ENCODE measurements around the gene XYLT1.

XYLT1 gene

DNA sequence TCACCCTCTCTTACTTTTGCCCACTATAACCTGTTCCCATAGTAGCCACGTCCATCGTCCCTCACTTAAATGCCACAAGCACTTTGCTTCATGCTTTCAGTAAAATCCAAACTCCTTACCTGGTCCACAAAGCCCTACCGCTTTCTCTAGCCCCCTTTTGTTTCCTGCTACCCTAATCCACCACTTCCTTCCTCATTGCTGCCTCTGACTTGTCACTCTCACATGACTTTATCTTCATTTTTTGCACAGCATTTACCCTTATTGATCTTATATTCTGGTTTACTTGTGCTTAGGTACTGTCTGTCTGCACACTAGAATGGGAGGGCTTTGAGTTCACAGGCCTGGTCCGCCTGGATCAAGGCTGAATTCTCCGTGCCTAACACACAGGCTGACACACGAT lies 340.0 kb downstream of the XYLT1 start:
- DNase-seq: no peak

DNA sequence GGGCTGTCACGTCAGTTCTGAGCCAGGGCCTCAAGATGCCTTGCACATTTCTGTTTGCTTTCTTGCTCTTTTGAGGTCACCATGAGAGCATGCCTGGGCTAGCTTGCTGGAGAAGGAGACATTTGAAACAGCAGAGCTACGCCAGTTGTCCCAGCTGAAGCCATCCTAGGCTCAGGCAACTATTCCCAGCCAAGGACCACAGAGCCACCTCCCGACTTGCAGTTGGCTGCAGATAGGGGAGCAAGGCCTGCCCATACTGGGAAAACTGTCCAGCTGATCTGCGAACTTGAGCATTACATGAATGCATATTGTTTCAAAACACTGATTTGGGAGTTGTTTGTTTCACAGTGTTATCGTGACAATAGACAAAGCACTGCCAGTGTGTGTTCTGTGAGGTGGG lies 340.8 kb downstream of the XYLT1 start:
- DNase-seq: no peak

DNA sequence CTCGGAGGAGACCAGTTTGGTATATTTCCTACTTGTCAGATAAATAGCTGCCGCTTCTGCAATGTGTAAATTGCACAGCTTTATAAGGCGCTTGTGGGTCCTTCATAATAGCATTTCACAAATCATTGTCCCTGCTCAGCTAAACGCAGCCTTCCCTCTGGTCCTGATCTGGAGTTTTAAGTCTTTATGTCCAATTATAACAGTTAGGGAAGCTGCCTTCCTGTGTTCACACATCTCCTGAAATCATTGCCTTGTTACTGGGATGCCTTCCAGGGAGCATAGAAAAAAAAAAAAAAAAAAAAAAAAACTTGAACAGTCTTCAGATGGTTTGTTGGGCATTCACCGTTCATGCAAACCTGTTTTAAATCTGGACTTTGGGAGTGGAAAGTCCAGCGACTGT lies 342.0 kb downstream of the XYLT1 start:
- DNase-seq: no peak

DNA sequence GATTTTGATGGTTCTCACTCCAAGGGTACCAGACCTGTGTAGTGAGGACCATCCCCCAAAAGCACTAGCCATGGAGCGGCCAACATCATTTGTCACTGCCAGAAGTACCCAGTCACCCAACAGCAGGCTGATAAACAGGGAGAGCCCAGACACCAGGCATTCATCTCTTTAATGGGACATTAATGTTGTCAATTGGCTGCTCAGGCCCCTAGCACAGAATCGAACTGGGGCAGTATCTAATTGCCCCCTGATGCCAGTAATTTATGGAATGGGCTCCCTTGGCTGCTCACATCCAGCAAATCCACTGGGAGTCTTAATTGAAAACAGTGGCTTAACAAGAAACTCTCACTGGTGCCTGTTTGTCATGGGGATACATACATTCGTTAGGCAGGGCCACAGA lies 344.6 kb downstream of the XYLT1 start:
- DNase-seq: no peak

DNA sequence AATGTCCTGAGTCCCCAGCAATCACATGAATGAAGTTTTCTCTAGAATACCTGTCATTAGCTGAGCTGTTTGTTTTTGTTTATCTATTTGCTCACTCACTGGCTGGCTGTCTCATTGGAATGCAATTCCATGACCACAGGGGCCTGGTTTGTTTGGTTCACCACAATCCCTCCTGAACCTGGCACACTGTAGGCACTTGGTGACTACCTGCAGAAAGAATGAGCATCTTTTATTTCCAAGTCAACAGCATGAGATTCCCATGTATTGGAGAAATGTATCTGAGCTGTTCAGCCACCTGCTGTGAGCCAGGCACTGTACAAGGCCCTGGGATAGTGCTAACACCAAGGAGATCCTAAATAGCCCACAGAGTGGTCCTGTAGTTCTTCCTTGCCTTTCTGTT lies 345.1 kb downstream of the XYLT1 start:
- DNase-seq: no peak

DNA sequence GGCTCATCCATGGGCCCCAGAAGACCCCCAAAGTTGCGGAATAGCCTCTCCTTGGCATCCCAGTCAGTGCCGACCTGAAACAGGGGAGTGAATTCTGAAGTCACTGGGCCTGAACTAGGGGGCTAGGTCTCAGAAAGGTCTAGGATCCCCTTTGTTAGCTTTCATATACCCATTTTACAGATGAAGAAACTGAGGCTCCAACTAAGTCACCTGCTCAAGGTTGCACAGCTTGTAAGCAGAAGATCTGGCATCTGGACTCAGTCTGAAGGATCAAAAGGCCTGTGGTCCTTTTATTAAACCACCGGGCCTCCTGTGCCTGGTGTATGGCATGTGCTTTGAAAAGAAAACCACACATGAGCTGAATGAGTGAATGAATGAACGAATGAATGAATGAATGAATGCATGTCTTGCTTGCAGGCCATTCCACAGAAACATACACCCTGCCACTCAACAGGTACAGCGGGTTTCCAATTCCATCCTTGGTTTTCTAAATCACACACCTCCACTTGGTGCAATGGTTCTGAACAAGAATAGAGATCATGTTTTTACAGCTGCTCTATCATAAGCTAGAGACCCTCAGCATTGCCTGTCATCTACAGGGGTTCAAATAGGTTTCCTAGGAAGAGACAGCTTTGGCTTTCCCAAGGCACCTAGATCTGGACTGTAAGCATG lies 352.7 kb downstream of the XYLT1 start:
- no peak for DNase-seq

DNA sequence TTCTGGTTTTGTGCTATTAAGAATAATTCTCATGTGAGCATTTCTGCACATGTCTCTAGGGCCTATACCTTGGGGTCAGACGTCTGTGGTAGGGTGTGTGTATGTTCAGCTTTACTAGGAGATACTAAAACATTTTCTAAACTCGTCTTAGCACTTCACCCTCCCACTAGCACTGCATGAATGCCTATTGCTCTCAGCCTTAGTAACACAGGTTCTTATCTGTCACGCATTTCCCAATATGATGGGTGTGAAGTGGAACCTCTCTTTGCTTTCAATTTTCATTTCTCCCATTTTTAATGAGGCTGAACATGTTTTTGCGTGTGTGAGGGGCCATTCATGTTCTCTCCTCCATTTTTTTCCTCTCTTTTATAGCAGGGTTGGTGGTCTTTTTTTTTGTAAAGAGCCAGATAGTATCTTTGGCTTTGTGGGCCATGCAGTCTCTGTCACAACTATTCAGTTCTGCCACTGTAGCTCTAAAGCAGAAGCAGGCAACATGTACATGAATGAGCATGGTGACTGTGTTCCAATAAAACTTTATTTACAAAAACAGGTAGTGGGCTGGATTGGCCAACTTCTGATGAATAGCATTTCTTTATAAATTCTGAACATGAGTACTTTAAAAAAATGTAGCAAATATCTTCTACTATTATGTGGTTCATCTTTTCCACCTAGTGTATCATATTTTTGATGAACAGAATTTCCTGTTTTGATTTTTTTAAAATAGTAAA lies 354.0 kb downstream of the XYLT1 start:
- DNase-seq: no peak

DNA sequence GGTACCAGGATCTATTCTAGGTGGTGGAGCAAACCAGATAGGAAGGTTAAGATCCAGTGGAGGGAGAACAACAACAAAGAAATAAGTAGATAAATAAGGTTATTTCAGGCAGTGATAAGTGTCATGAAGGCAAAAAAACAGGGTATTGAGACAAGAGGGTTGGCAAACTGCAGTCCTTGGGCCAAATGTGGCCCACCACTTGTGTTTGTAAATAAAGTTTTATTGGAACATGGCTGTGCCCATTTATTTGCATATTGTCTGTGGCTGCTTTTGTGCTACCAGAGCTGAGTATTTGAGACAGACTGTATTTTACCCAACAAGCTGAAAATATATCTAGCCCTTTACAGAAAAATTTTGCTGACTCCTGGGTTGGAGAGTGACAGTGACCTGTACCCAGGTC lies 361.3 kb downstream of the XYLT1 start:
- no peak for DNase-seq

DNA sequence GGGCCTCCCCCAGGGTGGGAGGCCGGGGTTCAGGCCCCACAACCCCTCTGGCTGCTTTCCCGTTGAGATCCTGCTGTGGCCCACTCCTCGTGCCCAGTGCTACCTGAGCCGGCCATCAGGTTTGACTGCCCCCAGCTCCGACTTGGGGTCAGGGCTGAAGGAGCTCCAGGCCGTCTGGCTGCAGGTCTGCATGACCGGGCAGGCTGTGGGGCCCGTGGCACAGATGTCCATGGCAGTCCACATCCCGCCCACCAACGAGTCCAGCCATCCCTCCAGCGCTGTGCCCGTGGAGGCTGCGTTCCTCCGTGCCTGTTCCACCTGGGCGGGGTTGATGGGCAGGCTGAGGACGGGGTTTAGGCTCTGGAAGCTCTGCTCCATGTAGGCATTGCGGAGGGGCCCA lies 362.2 kb downstream of the XYLT1 start:
- DNase-seq: no peak

DNA sequence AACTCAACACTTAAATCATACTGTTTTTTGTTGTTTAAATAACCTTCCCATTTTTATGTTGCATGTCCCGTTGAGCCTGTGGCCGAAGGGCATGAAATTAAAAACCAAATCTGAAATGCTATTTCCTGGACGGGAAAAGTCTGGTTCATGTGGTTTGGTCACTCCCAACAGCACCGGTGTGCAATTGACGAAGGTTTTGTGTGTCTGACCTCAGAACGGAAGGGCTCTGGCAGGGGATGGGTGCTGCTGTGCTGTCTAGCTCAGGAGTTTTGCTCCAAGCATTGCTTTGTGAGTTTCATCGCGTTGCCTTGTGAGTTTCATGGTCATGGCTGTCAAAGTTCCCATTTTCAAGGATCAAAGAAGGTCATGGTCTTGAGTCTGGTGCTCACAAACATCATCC lies 363.3 kb downstream of the XYLT1 start:
- DNase-seq: no peak

DNA sequence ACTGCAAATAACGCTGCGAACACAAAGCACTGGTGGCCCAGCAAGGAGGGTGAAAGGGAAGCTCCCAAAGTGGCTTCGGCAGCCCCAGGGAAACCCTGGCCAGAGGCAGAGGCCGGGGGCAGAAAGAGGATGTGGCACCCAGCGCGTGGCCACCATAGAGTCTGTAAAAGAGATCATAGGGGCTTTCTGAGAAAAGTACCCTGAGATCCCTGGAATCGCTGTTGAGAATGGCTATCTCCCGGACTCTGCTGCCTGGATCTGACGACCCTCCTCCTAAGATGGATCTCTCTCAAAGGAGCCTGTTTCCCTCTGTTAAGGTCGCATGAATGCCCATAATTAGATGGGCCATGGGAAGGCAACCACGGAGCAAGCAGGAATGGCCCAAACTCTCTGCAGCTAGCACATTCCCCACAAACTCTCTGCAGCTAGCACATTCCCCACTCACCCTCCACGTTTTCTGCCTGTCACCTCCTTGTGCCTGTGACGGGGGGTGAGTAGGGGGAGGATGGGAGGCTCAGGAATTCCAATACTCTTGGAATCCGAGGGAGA lies 364.4 kb downstream of the XYLT1 start:
- no peak for DNase-seq

DNA sequence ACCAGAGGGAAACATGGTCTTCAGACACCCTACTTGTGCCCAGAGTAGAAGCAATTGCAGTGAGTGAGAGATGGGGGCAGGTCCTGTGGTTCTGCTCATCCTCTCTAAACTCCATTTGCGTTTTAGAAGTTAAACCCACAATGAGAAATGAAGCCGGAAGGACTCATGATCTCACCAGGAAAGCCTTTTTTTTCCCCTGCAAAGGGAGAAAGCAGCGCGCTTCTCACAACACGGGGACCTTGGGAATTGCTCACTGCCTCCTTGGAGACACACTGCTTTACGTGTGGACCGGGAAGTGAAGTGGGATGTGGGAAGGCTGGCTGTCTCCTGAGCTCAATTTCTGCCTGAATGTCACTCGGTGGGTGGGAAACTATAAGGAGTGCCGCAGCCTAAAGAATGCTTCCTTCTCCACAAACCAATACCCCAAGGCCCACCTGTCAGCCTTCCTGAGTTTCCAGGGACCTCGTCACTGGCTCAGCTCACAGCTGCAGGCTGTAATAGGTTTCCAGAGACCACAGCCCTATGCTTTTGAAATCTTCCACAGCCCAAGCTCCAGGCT lies 365.4 kb downstream of the XYLT1 start:
- DNase-seq: no peak

DNA sequence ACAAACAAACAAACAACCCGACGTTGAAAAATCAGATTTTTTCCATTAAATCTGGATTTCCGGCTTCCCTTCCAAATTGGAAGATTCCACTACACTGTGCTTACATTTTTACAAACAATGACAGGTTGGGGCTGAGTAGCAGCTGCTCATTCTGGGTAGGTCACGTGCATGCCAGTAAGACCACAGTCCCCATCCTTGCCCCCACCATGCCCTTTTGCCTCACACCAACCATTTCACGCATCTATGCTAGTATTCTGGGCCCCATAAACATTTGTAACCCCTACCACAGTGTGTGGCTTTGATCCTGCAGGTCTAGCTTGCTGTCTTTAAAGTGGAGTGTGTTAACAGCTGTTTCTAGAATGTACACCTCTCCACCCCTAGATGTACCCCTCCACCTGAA lies 366.1 kb downstream of the XYLT1 start:
- DNase-seq: no peak

DNA sequence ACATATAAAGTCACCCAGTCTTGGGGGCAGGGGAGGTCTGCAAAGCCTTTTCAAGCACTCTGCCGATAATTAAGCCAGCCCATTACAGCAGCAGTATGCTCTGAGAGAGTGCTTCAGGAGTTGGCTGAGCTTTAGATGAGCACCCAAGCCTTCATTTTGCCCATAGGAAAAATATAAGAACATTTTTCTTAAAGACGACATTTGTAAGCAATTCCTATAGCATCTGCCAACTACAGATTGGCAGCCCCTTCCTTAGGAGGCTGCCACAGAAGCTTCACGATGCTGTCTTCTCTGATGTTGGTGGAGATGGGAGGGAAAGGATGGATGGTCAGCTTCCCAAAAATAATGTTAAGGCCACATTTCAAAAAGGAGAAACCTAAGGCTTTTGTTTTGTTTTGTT lies 367.5 kb downstream of the XYLT1 start:
- DNase-seq: no peak

DNA sequence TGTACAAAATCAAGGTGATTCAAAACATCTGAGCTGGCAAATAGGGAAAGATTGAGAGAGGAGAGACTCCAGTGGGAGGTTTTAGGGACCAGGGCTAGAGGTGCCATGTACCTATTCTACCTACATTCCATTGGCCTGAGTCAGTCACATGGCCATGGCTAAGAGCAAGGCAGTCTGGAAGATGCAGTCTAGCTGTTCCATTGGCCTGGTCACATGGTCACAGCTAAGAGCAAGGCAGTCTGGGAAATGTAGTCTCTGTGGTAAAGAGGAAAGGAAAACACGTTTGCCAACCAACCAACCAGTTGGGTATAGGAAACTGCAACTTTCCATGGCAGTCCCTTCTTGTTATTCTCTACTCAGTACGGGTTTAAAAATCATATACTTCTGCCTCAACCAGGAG lies 369.1 kb downstream of the XYLT1 start:
- DNase-seq: no peak

DNA sequence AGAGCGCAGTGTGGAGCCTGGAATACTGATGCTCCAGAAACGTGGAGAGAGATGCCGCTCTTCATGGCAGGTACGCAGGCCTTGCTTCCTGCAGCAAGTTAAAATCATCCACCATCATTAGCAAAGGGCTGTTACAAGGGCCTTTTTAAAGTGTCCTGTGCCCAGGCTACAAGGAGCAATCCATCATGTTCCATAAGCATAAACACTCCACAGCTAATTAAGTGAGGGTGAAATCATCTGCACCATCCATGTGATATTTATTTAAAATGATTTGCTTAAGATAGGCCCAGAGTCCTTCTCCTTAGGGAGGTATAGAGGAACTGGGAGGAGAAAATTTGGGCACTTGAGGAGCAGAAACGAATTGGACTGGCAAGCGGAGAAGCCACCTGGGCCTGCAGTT lies 372.1 kb downstream of the XYLT1 start:
- no peak for DNase-seq

DNA sequence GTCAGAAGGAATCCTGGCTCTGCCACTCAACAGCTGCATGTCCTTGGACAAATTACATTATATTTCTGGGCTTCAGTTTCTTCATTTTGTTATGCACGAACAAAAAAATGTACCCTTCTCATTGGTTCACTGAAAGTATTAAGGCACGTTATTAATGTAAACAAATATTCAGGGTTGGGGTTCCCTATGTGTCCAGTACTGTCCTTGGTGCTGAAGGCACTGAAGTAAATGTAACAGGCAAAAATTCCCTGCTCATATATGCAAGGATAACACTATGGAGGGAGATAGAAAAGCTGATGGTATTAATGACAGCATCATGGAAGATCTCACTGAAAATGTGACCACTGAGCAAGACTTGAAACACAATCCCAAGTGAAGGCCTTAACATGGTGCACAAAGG lies 386.6 kb downstream of the XYLT1 start:
- no peak for DNase-seq

DNA sequence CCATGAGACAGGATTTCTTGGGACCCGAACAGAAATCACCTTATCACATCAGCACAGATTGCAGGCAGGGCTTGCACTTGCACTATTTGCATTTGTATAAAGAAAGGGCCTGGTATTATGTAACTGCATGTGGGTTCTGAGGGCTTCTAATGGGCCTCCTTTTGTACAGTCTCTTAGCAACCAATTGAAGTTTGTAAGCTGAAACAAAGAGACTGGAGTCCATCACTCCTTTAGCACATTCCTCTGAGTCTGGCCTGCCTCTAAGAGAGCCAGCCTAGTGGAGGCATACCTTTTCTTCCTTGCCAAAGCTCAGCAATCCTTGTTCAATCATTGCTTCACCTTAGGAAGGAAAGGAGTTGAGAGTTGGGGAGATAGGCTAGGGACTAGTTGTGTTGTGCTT lies 387.1 kb downstream of the XYLT1 start:
- DNase-seq: no peak

DNA sequence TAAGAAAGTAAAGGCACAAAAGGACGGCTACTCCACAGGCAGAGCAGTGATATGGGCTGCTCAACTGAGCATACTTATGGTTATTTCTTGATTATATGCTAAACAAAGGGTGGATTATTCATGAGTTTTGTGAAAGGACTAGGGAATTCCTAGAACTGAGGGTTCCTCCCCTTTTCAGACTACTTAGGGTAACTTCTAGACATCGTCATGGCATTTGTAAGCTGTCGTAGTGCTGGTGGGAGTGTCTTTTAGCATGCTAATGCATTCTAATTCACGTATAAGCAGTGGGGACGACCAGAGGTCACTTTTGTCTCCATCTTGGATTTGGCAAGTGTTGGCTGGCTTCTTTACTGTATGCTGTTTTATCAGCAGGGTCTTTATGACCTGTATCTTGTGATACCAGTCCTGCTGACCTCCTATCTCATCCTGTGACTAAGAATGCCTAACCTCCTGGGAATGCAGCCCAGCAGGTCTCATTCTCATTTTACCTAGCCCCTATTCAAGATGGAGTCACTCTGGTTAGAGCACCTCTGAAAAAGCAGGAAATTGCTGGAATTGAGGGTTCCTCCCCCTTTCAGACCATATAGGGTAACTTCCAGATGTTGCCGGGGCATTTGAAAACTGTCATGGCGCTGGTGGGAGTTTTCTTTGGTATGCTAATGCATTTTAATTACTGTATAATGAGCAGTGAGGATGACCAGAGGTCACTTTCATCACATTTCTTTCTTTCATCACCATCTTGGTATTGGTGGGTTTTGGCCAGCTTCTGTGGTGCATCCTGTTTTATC lies 388.5 kb downstream of the XYLT1 start:
- DNase-seq: no peak

DNA sequence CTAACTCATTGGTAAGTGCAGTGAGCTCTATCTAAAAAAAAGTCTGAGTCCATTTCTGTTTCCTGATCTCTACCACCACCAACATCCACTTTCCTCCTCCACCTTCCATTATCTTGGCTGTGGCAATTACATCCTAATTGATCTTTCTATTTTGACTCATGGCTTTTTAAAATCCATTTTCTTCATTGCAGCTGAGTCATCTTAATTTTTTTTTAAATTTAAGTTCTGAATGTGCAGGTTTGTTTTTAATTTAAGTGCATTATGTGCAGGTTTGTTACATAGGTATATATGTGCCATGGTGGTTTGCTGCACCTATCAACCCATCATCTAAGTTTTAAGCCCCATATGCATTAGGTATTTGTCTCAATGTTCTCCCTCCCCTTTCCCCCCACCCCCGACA lies 390.7 kb downstream of the XYLT1 start:
- no peak for DNase-seq

DNA sequence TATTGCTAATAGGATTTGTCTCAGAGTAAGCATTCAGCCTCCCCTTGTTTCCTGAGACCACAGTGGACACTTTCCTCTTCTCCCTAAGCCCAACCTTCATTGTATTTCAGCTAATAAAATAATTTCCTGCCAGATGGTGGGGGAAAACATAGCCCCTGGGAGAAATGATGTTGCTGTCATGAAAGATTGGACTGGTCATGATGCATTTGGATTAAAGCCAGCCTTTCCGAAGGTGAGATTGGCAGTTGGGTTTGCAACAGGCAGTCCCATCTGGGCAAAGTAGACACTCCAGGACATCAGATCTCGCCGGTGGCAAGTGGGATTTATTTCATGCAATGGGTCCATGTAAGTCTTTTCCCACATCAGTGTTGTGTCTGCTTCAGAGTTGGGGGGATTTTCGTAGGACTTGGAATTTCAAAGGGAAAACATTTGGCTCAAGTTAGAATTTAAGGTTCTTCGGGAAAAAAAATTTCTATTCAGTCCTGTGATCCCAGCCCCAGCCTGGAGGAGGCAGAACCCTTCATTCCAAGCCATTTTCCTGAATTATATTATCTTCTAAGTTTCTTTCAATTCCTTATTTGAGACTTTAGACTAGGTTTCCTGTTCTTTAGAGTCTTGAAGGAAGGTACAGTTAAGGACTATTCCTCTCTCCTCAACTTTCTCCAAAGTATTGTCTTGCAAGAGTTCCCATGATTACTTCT lies 391.7 kb downstream of the XYLT1 start:
- DNase-seq: no peak

DNA sequence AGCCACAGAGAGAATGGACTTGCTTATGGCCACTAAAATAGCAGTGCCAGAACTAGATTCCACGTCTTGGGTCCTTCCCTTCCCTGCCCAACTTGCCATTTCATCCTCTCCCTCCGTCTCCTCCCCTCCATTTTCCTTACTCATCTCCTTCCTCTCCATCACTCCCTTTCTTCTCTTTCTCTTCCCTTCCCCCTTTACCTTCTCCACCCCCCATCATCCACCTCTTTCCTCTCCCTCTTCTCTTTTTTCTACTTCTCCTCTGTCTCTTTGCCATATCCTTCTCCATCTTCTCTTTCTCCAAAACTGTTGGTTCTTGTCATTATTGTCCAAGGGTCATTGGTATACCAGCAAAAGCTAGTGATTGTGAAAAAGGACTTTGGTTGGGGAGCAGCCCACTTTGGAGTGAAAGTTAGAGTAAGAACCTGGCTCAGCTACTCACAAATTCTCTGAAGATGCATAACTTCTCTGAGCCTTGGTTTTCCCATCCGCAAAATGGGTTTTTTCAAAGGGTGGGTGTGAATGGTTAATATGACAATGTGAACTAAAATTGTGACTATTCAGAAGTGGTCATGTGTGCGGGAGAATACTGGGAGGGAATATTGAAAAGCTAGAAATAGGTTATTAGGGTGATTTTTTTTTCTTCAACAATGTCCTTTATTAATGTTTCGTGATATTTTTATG lies 393.8 kb downstream of the XYLT1 start:
- DNase-seq: no peak
